ENCODE results near the gene UNC5B.

UNC5B gene

GRCh38 chr10:71212318-71213126 is at the start of gene UNC5B:
Gene UNC5B, plus strand, starts transcription at chr10:71212570. Its CDS starts 416 bp downstream, at chr10:71212986.
- ATAC-seq, result peak; percentile 86
- peak; percentile 78 for DNase-seq

DNA sequence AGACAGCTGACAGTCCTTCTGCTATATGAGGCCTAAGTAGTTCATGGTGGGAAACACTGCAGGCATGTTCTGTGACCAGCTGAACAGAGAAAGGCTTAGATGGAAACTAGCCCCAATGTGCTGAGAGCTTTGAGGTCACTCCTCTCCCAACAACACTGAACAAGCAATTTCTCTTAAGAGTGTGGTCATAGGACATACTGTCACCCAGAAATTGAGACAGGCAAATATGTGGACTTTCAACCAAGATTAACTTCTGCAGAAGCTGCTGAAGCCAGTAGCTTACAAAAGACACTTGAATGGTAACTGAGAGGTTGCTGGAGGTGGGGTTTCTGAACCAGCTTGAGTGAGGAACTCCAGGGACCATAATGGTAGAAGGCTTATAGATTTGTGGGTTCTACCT is 38.9 kb upstream of the UNC5B start:
- no peak for DNase-seq
- no peak for ATAC-seq

GRCh38 chr10:71176661-71177060 is 35.7 kb upstream of the UNC5B start:
- DNase-seq (no peak), ATAC-seq (no peak)

- no peak for ATAC-seq
- no peak for DNase-seq
Measured at GRCh38 chr10:71177651-71178199, 34.6 kb upstream of the UNC5B start.

DNA sequence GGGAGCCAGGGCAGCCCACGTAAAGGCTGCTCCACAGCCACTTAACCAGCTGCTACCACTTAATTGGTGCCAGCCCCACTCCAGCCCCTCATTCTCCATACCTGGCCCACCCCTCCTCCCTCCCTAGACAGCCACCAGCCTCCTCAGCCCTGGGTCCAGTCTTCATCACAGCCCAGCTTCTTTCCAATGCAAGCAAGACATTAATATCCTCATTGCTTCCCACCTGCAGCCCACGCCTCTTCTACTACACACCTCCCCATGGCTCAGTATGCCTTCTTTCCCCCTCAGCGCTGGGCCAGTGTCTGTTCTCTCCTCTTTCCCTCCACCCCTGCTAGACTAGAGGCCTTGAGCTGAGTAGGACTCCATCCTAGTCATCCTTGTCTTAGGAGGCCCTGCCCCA is 33.5 kb upstream of the UNC5B start:
- DNase-seq, result no peak
- no peak for ATAC-seq

DNA sequence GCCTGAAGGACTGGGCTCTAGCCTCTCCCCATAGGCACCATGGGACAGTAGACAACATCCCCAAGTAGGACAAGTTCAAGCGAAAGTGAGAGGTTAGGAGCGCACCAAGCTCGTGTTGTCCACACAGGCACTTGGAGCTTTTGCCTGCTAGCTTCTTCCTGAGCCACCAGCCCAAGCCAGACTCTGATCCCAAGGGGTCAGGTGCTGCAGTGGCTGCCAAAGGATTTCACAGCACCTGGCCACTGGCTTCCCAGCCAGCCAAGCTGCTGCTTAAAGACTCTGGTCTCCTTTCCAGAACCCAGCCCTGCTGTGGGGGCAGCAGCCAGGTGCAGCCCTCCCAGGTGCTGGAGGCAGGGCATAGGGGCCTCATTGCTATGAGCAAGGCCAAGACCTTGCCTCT is 33.0 kb upstream of the UNC5B start:
- ATAC-seq (no peak), DNase-seq (no peak)

GRCh38 chr10:71184421-71184820 is 27.9 kb upstream of the UNC5B start:
- DNase-seq (no peak), ATAC-seq (no peak)

GRCh38 chr10:71185209-71185608 is 27.2 kb upstream of the UNC5B start:
- ATAC-seq, result no peak
- DNase-seq, result no peak

DNA sequence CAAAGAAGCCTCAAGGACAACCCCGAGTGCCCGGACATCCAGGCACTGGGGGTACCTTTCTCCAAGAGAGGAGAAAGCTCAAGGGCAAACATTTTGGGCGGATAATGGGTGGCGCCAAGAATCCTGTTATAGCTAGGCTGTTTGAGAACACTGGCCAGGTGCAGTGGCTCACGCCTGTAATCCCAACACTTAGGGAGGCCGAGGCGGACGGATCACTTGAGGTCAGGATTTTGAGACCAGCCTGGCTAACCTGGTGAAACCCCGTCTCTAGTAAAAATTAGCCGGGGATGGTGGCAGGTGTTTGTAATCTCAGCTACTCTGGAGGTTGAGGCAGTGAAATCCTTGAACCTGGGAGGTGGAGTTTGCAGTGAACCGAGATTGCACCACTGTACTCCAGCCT is 25.2 kb upstream of the UNC5B start:
- ATAC-seq (no peak), DNase-seq (no peak)

GRCh38 chr10:71187600-71187999 is 24.8 kb upstream of the UNC5B start:
- DNase-seq, result no peak
- no peak for ATAC-seq

- no peak for DNase-seq
- no peak for ATAC-seq
Measured at GRCh38 chr10:71188201-71188600, 24.2 kb upstream of the UNC5B start.

DNA sequence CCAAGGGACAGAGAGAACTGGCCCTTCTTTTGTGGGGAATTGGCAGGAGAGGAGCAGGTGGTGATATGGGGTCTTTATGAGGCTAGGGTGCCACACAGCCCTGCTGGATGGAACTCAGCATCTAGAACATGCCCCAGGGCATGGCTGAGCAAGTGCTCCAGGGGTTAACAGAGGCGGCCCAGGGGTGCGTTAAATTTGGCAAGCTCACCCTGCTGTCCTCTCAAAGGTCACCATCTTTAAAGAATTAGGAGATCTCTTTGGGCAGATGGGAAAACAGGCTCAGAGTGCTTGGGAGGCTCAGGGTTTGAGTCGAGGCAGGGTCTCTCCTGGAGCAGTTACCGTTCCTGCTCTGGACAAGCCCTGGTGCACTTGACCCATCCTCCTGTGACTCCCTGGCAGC is 21.4 kb upstream of the UNC5B start:
- DNase-seq (no peak), ATAC-seq (no peak)

- DNase-seq (no peak), ATAC-seq (no peak)
Measured at GRCh38 chr10:71191551-71192076, 20.8 kb upstream of the UNC5B start.

DNA sequence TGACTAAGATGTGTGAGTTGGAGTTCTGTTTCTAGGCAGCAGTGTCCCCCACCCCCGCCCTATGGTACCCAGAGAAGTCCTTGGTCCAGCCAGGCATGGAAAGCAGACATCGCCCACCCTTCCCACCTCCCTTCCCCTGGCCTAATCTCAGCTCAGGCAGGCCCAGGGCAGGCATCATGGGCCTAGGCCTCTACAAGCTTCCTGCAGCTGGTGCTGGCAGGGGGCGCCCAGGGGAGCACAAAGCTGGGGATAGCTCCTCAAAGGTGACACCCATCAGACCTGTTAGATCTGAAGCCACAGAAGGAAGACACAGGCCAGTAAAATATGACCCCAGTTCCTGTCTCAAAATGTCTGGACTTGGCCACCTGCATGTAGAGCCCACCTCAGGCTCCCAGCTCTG is 18.9 kb upstream of the UNC5B start:
- no peak for ATAC-seq
- DNase-seq, result no peak

DNA sequence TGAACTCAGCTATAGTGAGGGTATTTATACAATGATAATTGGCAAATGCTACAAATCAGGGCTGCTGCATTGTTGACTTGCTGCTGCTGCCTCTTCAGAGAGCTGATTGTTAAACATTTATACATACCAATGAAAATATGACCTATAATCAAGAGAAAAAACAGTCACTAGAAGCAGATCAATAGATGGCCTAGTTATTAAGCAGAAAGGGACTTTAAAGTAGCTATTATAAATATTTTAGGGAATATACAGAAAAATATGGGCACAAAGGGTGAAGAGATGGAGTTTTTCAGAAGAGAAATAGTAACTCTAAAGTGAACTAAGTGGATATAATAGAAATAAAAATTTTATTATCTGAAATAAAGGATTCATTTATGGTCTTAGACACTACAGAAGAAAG is 14.4 kb upstream of the UNC5B start:
- no peak for DNase-seq

DNA sequence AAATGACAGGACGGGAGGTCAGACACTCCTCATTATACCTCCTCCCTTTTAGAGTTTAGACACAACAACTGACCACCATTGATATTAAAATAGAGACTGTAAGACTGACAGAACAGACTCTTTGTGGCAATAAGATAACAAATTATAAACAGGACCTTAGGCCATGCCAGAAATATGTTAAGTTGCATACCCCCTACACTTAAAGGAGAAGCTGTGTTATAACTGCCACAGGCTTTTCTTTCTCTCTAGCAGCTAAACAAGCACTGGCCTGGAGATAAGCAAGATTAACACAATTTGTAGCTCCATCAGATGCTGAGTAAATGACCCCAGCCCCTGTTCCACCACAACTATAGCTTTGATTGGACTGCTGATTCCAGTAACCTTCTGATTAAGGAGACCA is 10.5 kb upstream of the UNC5B start:
- ATAC-seq (no peak), DNase-seq (no peak)

More for the DNA sequence above, 14.4 kb upstream of the UNC5B start:
- no peak for ATAC-seq

DNA sequence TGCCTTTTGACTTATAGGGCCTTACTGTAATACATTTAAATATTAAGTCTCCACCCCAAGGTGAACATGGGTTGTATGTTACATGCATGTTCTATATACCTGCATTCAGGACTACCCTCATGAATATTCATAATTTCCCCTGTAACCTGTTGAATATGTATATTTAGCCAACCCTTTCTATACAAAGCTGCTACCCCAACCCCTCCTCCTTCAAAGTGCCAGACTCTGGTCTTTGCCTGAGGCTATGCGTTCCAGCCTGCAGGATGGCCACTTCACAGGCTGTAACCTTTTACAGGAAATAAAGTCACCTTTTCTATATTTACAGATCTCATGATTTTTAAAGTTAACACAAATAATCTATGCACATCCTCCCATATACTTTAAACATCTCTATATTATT is 10.1 kb upstream of the UNC5B start:
- ATAC-seq (no peak), DNase-seq (no peak)

- no peak for ATAC-seq
- DNase-seq, result no peak
Measured at GRCh38 chr10:71203124-71203523, 9.2 kb upstream of the UNC5B start.

DNA sequence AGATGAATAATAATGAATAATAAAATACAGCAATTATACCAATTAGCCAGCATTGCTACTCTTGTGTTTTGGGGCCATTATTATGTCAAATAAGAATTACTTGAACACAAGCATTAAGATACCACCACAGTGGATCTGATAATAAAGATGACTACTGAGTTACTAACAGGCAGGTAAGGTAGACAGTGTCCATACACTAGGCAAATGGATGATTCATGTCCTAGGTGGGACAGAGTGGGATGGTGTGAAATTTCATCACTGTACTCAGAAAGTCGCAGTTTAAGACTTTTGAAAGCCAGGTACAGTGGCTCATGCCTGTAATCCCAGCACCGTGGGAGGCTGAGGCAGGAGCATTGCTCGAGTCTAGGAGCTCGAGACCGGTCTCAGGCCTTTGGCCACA is 8.7 kb upstream of the UNC5B start:
- no peak for DNase-seq
- no peak for ATAC-seq

DNA sequence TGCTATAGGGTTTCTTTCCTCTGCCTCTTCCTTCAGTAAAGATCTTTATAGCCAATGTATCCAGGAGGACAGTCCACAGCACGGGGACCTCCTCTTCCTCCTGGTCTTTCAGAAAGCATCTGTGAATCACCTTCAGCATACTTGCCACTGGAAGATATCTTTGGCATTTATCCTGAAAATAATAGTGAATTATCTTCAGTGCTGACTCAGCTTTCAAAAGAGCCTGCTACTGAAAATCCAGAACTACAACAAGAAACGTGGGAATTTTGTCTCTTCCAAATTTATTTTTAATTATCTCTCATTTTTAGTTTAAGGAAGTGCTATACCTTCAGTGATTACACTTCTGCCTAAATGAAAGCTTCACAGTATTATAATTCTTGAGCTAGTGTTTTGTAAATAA is 7.6 kb upstream of the UNC5B start:
- ATAC-seq (no peak), DNase-seq (no peak)

DNA sequence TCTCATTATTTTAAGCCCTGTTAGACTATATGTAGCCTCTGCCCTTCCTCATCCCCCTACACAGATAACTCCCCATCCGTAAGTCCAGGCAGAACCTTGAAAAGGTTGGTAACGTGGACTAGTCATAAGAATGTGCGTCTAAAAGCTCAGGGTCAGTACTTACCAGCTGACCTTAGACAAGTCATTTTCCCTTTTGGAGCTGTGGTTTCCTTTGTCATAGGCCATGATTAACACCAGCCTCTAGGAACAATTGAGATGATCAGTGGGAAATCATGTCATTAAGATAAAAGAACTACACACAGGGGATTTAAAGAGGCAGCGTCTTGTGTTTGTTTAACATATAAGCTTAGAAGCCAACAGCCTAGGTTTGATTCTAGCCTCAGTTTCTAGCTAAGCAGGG is 6.9 kb upstream of the UNC5B start:
- ATAC-seq (no peak), DNase-seq (no peak)

DNA sequence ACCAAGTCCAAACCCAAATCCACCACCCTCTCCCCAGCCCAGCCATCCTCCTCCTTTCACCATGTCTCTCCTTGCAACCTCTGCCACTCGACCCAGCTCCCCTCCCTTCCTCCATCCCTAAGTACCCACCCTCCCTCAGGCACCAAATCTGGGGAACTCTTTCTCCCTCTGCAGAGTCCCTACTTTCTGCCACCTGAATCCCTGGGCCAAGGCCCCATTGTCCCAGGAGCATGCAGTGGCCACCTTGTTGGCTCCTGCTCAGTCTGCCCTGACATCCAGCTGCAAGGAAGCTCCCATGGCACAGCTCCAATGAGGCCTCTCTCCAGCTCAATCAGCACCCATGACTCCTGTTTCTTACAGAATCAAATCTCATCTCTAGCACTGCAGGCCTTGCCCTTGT is 5.5 kb upstream of the UNC5B start:
- ATAC-seq (no peak), DNase-seq (no peak)

GRCh38 chr10:71207578-71207977 is 4.8 kb upstream of the UNC5B start:
- ATAC-seq (no peak), DNase-seq (no peak)

- DNase-seq (no peak), ATAC-seq (no peak)
Measured at GRCh38 chr10:71209352-71209715, 3.0 kb upstream of the UNC5B start.
